HG03097 (cell line): ENCODE data around the gene IL11RA.
A peak's percentile ranks its signal among the peaks of the same experiment; 100 is the strongest.

ENCODE experiments used
- ATAC-seq: cut with Tn5 transposase; IDR thresholded peaks from one replicate; pipeline ENCODE4 v1.9.1; 2021; ENCODE audit not compliant: unreplicated experiment, low FRiP score

IL11RA gene

DNA sequence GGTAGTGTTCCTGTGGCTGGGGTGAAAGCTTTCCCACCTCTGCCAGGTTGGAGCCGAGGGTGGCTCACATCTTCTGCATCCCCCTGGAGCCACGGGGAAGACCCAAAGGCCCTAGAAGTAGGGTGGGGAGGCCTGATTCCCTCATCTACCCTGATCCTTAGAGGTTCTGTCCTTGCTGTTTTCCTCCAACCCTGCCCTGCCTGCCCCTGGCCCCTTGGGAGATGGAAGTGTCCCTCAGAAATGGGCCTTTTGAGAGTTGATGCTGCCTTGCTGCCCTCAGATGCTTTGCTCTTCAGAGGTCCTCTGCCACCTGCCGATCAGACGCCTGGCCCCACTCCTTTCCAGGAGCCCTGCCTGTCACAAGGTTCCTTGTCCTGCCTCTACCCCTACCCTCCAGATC, 32.8 kb downstream of the IL11RA start:
- ATAC-seq, result no peak

DNA sequence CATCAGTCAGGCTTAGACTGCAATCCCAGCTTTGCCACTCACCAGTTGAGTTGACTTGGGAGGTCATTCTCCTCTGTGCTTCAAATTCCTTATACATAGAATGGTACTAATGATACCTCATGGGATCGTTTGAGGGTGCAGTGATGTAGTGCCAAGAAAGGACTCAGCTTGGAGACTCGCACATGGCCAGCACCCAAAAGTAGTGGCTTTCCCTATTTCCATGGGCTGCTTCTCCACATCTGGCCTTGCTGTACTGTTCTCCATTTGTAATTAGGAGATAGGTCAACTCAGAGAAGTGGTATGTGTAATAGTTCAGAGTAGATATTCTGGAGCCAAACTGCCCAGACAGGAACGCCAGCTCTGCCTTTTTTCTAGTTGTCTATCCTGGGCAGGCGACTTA, 33.6 kb downstream of the IL11RA start:
- ATAC-seq, result no peak

DNA sequence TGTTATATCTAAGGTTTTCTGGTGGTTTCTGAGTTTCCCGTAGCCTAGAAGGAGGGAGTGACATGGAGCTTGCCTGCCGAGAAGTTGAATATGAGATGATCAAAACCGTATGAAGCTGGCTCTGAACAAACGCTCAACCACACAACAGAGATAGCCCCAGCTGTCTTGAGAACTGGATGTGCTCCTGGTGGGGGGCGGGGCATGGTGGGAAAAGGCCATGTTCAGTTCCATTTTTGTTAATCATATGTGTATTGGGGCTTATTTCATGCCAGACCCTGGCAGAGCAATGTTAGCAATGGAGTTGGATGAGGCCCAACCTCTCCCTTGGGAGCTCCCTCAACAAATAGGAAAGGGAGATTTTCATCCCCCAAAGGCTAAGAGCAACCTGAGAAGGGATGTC, 34.2 kb downstream of the IL11RA start:
- ATAC-seq, result no peak

DNA sequence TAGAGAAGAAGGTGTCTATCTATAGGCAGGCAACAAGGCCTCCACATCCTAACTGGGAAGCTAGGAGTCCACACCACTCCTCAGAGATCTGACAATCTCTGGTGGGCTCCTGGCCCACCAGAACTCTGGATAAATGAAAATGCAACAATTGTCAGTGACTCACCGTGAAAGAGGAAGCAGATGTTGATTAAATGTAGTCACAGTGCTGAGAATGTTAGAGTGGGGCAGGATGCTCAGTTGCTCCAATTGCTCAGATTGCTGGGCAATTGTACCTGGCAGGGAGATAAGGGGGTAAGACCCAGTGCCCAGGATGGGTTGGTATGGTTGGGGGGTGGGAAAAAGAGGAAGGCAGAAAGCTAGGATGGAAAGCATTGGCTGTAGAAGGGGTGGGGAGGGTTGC, 34.7 kb downstream of the IL11RA start:
- ATAC-seq, result no peak

DNA sequence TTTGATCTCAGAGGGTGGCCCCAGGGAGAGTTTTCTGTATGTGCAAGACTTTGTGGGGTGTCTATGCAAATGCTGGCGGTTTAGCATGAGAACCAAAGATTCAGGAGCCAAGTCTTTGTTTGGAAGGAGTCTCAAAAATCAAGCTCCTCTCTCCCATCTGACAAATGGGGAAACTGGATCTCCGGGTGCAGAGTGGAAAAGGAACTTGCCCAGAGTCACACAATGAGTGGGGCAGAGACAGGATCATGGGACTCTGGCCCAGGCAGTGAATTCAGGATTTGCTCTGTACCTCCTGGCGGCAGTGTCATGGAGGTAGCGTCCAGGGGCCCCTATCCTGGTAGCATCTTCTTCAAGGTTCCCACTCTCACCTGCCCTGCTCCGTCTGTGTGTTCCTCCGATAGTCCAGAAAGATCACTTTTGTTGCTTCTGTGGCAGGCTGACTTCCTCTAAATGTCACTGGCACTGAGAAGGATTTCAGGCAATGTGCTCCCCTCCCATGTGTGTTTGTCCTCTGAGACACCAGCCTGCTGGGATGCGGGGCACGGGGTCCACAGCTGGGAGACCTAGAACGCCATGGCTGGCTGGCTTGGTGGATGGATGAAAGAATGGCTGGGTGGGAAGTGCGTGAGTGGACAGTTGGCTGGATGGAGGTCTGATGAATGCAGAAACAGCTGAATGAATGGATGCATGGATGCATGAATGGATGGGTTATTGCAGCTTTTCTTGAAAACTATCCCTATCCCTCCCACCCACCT, 35.5 kb downstream of the IL11RA start:
- ATAC-seq, result no peak

DNA sequence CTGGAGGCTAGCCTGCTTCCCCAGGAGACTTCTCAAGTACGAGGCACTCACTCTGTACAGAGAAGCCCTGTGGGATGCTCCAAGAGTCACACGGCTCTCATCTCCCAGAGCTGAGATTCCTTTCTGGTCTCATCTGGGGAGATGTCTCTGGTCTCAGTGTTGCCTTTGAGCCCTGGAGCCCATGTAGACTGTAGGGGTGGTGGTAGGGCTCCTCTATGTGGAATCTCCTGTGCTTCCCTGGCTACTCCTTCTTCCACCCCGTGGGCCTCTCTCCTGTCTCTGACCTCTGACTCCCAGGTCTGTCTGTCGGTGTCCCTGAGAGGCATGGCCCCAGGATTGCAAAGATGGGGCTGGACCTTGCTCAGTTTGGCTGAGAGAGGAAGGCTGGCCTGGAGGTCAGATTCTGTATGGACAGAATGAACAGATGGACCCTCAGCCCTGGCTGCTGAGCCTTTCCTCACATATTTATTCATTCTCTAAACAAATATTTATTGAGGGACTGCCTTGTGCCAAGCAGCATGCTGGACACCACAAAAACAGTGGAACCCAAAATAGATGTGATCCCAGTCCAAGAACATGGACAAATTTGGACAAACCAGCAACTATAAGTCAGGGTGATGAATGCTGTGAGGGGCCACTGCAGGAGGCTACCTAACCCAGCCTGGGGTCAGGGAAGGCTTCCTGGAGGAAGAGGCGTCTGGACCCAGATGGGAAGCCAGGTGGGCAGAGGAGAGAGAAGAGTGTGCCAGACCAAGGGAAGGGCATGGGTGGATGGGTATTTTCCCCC, 36.5 kb downstream of the IL11RA start:
- no peak for ATAC-seq

DNA sequence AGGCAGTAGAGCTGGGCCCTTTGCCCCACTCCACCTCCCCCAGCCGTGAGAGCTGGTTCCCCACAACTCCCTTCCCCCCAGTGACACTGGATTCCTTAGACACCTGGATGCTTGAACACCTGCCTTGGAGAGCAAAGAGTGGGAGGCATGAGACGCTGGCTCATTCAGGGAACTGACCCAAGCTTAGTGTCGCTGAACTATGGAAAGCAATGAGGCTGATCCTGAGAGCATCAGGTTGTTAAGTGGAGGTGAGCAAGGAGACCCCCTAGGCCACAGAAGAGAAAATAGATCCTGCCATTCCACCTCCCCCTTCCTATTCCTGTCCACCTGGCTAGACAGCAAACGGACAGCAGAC, 37.1 kb downstream of the IL11RA start:
- no peak for ATAC-seq

DNA sequence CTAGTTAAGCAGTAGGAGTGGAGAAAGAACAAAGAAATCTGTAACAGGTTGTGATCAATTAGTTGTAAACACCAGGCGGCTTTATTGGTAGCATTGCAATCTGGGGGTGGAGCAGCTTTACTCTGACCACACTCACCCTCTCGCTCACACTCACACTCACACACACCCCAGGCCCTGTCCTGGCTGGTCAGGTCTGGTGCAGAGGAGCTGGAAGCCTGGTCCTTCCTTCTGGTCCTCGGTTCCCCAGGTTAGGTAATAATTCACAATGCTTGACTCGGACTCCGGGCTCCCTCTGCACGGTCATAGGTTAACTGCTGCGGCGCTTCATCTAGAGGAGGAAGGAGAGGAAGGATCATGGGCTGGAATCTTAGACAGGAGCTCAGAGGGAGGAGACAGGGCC, 37.5 kb downstream of the IL11RA start:
- ATAC-seq, result no peak

DNA sequence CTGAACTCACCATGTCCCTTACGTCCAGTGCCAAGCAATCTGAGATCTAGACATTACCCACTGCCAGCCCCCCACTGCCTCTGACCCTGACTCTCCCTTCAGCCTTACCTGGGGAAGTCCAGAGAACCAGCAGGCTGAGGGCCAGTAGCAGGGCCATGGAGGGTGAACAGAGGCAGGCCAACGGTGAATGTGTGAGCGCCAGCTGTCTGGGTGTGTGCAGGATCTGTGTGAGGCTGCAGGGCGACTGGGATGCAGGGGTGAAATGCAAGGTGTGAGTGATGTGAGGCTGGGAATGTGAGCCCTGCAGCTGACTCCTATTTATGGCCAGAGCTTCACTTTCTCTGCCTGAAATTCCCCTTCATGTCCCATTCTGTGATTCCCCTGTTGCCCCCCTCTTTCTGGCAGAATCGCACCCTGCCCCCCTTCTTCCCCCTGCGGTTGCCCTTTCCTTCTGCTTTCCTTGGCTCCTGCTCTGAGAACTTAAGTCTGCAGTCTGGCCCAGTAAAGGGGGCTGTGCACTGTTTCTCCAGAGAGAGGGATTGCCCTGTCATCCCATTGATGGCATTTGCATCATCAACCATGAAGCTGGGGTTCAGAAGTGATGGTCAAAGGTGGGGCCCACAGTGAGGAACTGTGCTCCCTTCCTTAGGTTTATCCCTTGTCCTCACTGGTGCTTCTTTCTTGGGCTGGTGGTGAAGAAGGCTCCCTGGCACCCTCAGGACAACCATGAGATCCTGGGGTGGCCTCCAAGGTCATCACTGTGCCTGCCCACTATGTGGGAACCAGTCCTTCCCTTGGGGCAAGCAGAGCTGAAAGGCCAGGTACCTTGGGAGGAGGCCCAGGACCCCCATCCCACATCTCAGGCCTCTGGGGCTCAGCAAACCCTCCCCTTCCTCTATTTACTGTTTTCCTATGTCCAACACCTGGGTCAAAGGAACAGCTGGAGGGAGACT, 39.3 kb downstream of the IL11RA start, which contains the start of gene CCL19:
Gene CCL19, minus strand, starts transcription at position 294 of the 953 bp plus-strand sequence. Its CDS starts 137 bp downstream, at position 157.
- ATAC-seq, result no peak

DNA sequence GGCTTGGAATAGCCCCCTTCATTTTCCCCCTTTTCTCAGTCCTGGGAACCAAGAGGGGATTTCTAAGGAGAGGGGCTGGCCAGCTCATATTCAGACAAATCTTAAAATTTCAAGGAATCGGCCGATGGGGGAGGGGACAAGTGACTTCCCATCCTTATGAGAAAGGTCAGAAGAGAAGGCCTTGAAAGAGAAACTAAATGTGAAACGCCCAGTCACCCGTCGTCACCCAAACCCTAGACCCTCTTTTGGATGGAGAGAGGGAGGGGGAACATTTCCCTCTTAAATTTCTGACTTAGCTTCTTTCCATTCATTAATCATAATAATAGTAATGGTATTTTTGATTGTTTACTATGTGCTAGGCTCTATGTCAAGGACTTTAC, 39.9 kb downstream of the IL11RA start:
- ATAC-seq, result no peak

DNA sequence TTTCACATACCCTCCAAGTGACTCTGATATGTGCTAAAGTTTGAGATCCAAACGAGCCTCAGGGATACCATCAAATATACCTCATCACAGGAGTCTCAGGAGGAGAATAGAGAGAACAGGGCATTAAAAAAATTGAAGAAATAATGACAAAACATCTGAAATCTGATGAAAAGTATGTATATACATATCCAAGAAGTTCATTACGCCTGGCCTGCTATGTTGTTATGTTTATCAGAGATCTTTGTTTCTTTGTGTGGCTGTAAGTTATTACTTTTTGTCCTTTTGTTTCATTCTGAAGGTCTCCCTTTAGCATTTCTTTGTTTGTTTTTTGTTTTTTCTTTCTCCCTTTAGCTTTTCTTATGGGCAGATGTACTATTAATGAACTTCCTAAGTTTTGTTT, 41.6 kb downstream of the IL11RA start:
- no peak for ATAC-seq

DNA sequence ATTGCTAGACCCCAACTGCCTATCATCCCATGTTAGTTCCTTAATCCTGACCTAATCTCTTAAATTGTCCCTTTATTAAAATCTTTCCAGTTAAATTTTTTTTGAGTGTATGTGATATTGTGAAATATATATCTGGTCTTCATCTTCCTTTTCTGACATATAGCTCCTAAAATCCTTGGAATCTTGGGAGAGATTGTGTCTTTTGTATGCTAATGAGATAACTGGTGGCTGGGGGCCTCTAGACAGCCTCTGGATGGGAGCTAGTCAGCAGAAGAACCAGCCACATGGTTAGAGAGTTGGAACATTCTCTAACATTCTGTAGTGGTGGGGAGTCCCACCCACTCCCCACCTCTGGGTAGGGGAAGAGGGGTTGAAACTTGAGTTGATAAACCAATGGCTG, 42.8 kb downstream of the IL11RA start:
- ATAC-seq, result no peak

DNA sequence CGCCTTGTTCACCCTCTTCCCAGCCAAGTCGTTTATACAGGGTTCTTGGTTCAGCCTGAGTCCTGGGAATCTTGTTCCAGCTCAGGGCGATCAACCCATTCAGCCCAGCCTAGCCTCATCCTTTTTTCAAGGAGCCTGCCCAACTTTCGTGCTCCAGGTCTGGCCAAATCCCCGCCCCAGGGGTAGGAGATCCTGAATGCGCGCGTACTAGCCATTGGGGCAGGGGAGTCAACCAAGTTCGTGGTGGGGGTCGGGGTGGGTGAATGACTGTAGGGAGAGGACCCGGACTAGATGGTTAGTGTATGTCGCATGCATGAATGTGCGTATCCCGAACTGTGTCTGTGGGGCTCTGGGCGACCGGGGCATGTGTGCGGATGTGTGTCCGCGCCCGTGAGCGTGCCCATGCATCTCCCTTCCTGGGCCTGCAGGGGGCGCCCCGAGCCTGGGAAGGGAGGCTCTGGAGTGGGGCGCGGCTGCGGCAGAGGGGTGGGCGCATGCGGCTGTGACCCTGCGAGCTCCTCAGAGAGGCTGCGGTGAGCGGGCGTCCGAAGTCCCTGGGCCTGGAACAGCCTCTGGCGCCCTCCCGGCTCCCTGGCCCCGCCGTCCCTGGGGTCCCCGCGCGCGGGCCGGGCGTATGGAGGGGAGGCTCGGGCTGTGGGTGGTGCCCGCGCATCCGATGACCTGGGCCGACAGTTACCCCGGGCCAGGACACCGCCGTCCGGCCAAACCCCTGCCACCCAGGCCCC, 49.2 kb downstream of the IL11RA start:
- ATAC-seq, result peak; percentile 57

DNA sequence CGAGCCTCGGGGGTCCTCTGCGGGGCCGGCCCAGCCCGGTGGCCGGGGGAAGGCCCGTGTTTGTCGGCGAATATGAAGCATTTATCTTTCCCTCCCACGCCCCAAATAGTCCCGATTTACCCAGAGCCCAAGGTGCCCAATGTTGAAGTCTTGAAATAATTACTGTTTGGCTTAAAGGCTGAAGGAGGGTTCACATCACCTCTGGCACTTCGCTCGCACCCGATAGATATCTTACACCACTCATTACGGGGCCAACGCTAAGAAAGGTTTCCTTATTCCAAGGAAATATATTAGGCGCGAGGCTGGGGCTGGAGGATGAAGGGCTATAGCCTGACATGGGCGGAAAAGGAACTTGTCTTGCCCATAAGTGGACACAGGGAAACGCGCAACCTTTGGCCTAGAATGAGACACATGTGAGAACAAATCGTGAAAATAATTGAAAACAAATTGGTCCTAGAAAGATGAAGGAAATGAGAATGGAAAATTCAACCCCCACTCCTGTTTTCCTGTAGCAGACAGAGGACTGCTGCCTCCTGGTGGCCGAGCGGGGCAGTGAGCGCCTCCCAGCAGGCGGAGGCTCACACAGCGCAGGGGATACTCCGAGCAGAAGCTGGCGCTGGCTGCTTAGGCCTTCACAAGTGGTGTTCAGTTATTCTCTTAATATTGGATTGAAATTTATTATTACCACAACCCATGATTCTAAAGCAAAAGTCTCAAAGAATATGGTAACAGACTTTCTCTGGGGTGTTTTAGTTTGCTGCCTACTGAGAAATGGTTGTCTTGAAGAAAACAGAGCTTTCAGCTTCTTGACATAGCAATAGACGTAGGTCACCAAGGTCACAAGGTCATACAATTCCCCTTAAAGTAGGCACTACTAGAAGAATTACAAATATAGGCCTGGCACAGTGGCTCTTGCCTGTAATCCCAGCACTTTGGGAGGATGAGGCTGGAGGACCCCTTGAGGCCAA, 50.1 kb downstream of the IL11RA start:
- no peak for ATAC-seq

DNA sequence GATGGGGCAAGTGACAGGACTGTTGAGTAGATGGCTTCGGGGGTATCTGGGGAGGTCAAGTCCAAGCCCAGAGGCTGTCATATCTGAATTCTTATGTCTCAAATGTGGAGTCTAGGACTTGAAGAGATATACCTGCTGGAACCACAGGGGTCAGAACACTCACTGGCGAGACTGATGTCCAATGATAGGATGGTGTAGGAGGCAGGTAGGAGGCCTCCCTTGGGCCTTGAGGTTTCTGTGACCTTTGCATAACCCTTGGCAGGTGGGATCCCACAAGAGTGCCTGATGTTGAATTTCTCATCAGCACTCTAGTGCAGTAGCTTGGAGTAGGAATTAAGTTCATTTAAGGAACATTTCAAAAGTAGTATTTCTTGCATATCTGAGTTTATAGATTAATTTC, 55.1 kb downstream of the IL11RA start:
- ATAC-seq, result no peak

DNA sequence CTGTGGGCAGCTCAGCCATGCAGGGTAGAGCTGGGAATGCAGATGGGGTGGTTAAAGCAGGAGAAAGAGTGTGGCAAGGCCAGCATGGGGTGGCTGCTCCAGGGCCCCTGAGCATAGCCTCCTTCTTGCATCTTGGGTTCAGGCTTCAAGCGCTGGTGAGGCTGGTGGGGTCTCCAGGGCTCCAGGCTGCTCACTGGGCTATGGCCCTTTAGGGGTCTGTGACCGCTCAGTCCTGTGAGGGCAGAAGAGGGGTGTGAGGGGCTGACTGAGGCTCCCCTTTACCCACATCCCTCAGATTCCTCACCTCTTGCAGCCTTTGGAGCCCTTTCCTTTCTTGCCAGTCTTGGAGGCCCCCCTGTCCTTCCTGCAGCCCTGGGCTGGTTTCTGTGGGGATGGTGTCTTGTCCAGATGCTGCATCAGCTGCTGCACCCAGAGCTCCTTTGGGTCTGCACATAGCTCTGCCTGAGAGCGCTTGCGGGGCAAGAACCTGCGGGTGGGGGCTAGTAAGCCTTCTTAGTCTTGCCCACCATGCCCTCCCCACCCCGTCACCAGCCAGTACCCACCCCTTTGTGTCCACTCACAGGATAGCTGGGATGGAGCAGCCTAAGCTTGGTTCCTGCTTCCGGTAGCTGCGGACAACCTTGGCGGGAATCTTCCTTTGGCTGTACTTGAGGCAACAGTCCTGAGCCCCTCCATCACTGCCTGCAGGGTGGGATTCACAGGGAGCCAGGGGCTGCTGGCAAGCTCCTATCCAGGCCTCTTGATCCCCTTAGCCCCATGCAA, 57.4 kb downstream of the IL11RA start:
- ATAC-seq, result no peak

DNA sequence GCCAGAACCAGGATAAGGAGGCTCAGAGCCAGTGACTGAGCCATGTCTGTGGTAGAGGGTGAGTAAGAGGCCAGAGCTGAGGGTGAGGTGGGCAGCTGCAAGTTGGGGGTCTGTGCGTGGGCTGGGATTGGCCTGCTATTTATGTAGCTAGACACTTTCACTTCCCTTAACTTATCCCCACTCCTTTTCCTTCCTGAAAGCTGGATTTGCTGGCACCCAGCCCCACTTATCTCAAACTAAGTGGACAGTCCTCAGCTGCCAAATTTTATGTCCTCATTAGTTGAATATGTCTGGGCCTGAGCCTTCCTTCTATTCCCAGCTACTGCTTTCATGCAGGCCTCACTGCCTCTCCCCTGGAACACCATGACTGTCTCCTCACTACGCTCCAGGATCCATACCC, 58.0 kb downstream of the IL11RA start, which contains the start of gene CCL21:
Gene CCL21, minus strand, starts transcription at position 114 of the 400 bp plus-strand sequence. Its CDS starts 70 bp downstream, at position 44.
- no peak for ATAC-seq
